ENCODE measurements around the gene CORO2B. TPM values are rescaled to one million over a fixed set of nuclear protein-coding genes. Genes with fewer than 3 reads are reported as not detected.

CORO2B gene
- total RNA-seq, 1 donor from 2014 or later, result 1.0 TPM

DNA sequence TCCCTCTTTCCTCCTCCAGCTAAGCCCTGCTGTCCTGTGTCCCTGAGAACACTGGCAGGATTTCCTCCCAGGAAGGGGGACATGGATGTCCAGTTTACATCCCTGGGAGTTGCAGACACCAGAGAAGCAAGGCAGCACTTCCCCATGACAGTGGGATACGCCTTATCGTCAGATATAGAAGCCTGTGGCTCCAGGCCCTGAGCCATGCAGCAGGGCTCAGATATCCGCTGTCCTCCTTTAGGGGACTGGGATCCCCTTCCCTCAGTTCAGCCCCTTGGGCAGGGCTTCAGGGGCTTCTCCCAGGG lies 16.4 kb downstream of the CORO2B start:
- no peak overlapping the region for H3K4me3 ChIP-seq
- H3K9ac ChIP-seq, result no peak overlapping the region
- Mint-ChIP-seq H3K27ac (no peak overlapping the region), H3K9me3 (no peaks in the 10 kb centered on the region), H3K4me1 (peaks cover 82% of the 10 kb centered on the region), H3K27me3 (ENCODE audit: insufficient read depth, low read depth) (peaks cover 15% of the 10 kb centered on the region), H3K36me3 (peaks cover 2% of the 10 kb centered on the region), H3K4me3 (no peak overlapping the region)
- no peak overlapping the region for H3K27ac ChIP-seq
- H3K4me2 ChIP-seq, result peak overlapping the region; percentile 52
- H3F3A ChIP-seq (ENCODE audit: low read depth), result peaks cover 9% of the 10 kb centered on the region
- H3K79me2 ChIP-seq (ENCODE audit: low read depth), result no peaks in the 10 kb centered on the region
- H3K36me3 ChIP-seq, result no peaks in the 10 kb centered on the region
- peaks cover 58% of the 10 kb centered on the region for H3K4me1 ChIP-seq
- no peak overlapping the region for H2AFZ ChIP-seq (replicated peaks)
- no peaks in the 10 kb centered on the region for H3K27me3 ChIP-seq
- no peak for TF ChIP-seq EZH2 (IDR thresholded peaks at IDR 0.05)
- TF ChIP-seq EZH2phosphoT487 (IDR thresholded peaks at IDR 0.05), result no peak
- TF ChIP-seq, protein P1, sequence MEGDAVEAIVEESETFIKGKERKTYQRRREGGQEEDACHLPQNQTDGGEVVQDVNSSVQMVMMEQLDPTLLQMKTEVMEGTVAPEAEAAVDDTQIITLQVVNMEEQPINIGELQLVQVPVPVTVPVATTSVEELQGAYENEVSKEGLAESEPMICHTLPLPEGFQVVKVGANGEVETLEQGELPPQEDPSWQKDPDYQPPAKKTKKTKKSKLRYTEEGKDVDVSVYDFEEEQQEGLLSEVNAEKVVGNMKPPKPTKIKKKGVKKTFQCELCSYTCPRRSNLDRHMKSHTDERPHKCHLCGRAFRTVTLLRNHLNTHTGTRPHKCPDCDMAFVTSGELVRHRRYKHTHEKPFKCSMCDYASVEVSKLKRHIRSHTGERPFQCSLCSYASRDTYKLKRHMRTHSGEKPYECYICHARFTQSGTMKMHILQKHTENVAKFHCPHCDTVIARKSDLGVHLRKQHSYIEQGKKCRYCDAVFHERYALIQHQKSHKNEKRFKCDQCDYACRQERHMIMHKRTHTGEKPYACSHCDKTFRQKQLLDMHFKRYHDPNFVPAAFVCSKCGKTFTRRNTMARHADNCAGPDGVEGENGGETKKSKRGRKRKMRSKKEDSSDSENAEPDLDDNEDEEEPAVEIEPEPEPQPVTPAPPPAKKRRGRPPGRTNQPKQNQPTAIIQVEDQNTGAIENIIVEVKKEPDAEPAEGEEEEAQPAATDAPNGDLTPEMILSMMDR (IDR thresholded peaks at IDR 0.05), result no peak
- no peak for DNase-seq (ENCODE audit: low spot score)
- no peaks in the 10 kb centered on the region for H3K9me3 ChIP-seq (ENCODE audit: low read depth)
- H4K20me1 ChIP-seq (ENCODE audit: low read depth), result peaks cover 4% of the 10 kb centered on the region

DNA sequence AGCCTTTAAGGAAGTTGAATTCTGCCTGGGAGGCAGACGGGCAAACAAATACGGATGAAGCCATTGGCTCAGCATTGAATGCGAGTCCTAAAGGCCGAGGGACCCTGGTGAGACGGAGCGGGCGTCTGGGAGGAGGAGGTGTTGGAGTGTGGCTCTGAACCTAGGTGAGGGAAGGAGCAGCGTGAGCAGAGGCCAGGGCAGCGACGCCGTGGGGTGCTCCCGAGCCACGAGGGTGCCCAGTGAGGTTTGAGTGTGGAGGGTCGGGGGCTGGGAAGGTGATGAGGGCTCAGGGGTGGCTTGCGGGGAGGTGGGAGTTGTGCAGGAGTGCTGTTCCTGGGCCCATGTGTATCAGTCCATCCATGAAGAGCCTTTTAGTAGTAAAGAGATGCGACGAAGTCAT lies 17.0 kb downstream of the CORO2B start:
- Histone ChIP-seq H3K27me3 (no peaks in the 10 kb centered on the region), H3K4me2 (peak overlapping the region; percentile 52), H3K9ac (no peak overlapping the region), H3K4me1 (peaks cover 58% of the 10 kb centered on the region), H3K79me2 (ENCODE audit: low read depth) (no peaks in the 10 kb centered on the region), H3K9me3 (ENCODE audit: low read depth) (no peaks in the 10 kb centered on the region), H3K36me3 (no peaks in the 10 kb centered on the region), H3K27ac (no peak overlapping the region), H3K4me3 (no peak overlapping the region), H3F3A (ENCODE audit: low read depth) (peaks cover 9% of the 10 kb centered on the region), H4K20me1 (ENCODE audit: low read depth) (peaks cover 7% of the 10 kb centered on the region), H2AFZ (replicated peaks) (no peak overlapping the region)
- TF ChIP-seq EZH2phosphoT487 (IDR thresholded peaks at IDR 0.05) (no peak), EZH2 (IDR thresholded peaks at IDR 0.05) (no peak)
- TF ChIP-seq, protein P1 (IDR thresholded peaks at IDR 0.05), result no peak
- H3K9me3 Mint-ChIP-seq, result no peaks in the 10 kb centered on the region
- no peak overlapping the region for H3K4me3 Mint-ChIP-seq
- peaks cover 2% of the 10 kb centered on the region for H3K36me3 Mint-ChIP-seq
- peaks cover 82% of the 10 kb centered on the region for H3K4me1 Mint-ChIP-seq
- H3K27ac Mint-ChIP-seq, result peak overlapping the region; percentile 94
- H3K27me3 Mint-ChIP-seq (ENCODE audit: insufficient read depth, low read depth), result peaks cover 17% of the 10 kb centered on the region
- no peak for DNase-seq (ENCODE audit: low spot score)

DNA sequence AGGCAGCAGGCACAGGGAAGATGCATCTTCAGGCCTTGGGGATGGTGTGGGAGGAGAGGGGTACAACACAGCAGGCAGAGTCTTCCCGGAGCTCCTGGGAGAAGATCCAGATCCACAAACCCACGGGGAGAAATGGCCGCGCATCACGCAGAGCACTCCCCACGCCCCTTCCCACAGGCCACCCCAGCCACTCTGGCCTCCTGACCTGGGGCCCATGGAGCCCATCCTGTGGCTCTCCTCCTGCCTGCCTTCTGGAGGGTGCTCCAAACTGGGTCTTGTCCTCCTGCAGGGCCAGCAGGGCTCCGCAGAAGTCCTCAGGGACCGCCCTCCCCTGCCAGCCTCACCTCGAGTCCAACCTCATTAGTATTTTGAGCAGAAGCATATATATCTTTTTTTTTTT lies 17.9 kb downstream of the CORO2B start:
- peaks cover 14% of the 10 kb centered on the region for H3F3A ChIP-seq (ENCODE audit: low read depth)
- H3K36me3 ChIP-seq, result no peaks in the 10 kb centered on the region
- no peak overlapping the region for H2AFZ ChIP-seq (replicated peaks)
- peaks cover 61% of the 10 kb centered on the region for H3K4me1 ChIP-seq
- Mint-ChIP-seq H3K27ac (peak overlapping the region; percentile 79), H3K4me3 (no peak overlapping the region), H3K36me3 (peaks cover 2% of the 10 kb centered on the region), H3K9me3 (no peaks in the 10 kb centered on the region), H3K27me3 (ENCODE audit: insufficient read depth, low read depth) (peaks cover 14% of the 10 kb centered on the region), H3K4me1 (peaks cover 85% of the 10 kb centered on the region)
- H3K27me3 ChIP-seq, result no peaks in the 10 kb centered on the region
- H3K9me3 ChIP-seq (ENCODE audit: low read depth), result no peaks in the 10 kb centered on the region
- H3K9ac ChIP-seq, result no peak overlapping the region
- no peak overlapping the region for H3K27ac ChIP-seq
- DNase-seq (ENCODE audit: low spot score), result no peak
- TF ChIP-seq, protein P1 (IDR thresholded peaks at IDR 0.05), result no peak
- TF ChIP-seq EZH2phosphoT487 (IDR thresholded peaks at IDR 0.05) (no peak), EZH2 (IDR thresholded peaks at IDR 0.05) (no peak)
- no peaks in the 10 kb centered on the region for H3K79me2 ChIP-seq (ENCODE audit: low read depth)
- H3K4me2 ChIP-seq, result no peak overlapping the region
- H4K20me1 ChIP-seq (ENCODE audit: low read depth), result peaks cover 14% of the 10 kb centered on the region
- no peak overlapping the region for H3K4me3 ChIP-seq

All from neural progenitor cell (in vitro differentiated cells).